ENCODE data around the gene OR5D18. TPM values are rescaled to one million over a fixed set of nuclear protein-coding genes. Genes with fewer than 3 reads are reported as not detected.

The OR5D18 gene
- total RNA-seq, 1 donor from 2014 or later = not detected

GRCh38 chr11:55811067-55811466 lies 8.4 kb upstream of the OR5D18 start, which contains the start of gene OR5L1:
Gene OR5L1 (plus strand): TSS chr11:55811367. CDS start chr11:55811467, 100 bp downstream.
- H3K4me1 ChIP-seq = no peaks in the 10 kb centered on the region

GRCh38 chr11:55826919-55827318 lies 7.5 kb downstream of the OR5D18 start, which contains the start of gene OR5L2:
Gene OR5L2 (plus strand): TSS chr11:55827219. CDS start chr11:55827219, 0 bp downstream.
- Histone ChIP-seq H3K27ac (no peak within 1 kb of the TSS), H3K4me3 (no peak within 1 kb of the TSS), H3K9me3 (no peaks in the 10 kb centered on the region), H3K27me3 (no peaks in the 10 kb centered on the region), H3K4me1 (no peaks in the 10 kb centered on the region), H3K36me3 (no peaks in the 10 kb centered on the region)
- ATAC-seq (no peak), DNase-seq (no peak)
- intact Hi-C loops (cut with DNase I) = no loop called here
- TF ChIP-seq CTCF (IDR thresholded peaks at IDR 0.05) = no peak

More at GRCh38 chr11:55811067-55811466, 8.4 kb upstream of the OR5D18 start, which contains the start of gene OR5L1:
- no peak for TF ChIP-seq CTCF (IDR thresholded peaks at IDR 0.05)
- Histone ChIP-seq H3K9me3 (no peaks in the 10 kb centered on the region), H3K36me3 (no peaks in the 10 kb centered on the region), H3K27me3 (no peaks in the 10 kb centered on the region), H3K27ac (no peak within 1 kb of the TSS), H3K4me3 (no peak within 1 kb of the TSS)
- intact Hi-C loops (cut with DNase I) = no loop called here
- DNase-seq (no peak), ATAC-seq (no peak)

DNA sequence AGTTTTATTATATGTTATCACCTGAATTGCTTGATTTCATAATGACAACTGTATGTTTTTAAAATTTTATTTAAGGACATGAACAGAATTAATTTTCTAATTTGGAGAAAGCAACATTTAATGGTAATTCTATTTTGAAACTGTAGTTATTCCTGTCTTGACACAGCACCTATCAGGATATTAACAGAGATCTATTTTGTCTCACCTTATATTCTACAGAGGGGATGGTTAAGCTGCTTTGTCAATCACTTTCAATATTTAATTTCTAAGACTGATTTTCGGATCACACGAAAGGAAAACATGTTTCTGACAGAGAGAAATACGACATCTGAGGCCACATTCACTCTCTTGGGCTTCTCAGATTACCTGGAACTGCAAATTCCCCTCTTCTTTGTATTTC lies 19.0 kb downstream of the OR5D18 start, which contains the start of gene OR5D16:
Gene OR5D16, plus strand, starts transcription at position 301 of the 400 bp plus-strand sequence. Its CDS starts 0 bp downstream, at position 301.
- intact Hi-C loops (cut with DNase I) = no loop called here
- Histone ChIP-seq H3K4me1 (no peaks in the 10 kb centered on the region), H3K4me3 (no peak within 1 kb of the TSS), H3K27ac (no peak within 1 kb of the TSS), H3K36me3 (no peaks in the 10 kb centered on the region), H3K9me3 (no peaks in the 10 kb centered on the region), H3K27me3 (no peaks in the 10 kb centered on the region)
- ATAC-seq (no peak), DNase-seq (no peak)
- no peak for TF ChIP-seq CTCF (IDR thresholded peaks at IDR 0.05)

DNA sequence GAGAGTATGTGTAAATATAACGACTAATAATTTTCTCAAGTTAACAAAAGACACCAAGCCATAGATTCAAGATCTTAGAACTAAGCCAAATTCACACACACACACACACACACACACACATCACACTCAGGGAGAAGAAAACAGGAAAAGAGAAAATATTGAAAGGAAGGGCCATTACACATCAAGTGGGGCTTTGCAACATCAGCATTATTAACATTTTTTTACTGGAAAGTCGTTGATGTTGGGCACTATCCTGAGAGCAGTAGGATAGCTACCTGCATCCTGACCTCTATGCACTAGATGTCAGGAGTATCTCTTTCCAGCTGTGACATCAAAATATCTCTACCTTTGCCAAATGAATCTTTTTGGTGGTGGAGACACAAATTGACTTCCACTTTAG lies 28.0 kb downstream of the OR5D18 start:
- no peaks in the 10 kb centered on the region for H3K36me3 ChIP-seq
- no peak overlapping the region for H3K4me3 ChIP-seq
- no peak overlapping the region for H3K27ac ChIP-seq
- no peaks in the 10 kb centered on the region for H3K4me1 ChIP-seq
- H3K9me3 ChIP-seq = no peaks in the 10 kb centered on the region
- no peak for TF ChIP-seq CTCF (IDR thresholded peaks at IDR 0.05)
- DNase-seq (no peak), ATAC-seq (no peak)
- intact Hi-C loops (cut with DNase I) = no loop called here
- no peaks in the 10 kb centered on the region for H3K27me3 ChIP-seq

DNA sequence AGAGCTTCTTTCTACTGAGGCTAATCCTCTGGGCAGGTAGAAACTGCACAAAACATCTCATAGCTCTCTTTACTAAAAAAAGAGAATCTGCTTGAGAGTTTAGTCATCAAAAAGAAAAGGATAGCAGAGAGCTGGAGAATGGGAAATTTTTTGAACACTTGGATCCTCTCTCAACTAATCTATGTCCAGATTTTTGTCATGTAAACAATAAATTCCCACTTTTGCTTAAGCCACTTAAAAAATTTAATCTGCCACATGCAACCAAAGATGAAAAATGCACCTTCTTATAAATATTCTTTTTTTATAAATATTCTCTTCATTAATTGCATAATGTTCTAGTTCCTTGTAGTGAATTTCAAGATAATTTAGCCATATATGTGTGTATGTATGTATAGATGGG lies 29.6 kb downstream of the OR5D18 start:
- ATAC-seq (no peak), DNase-seq (no peak)
- TF ChIP-seq CTCF (IDR thresholded peaks at IDR 0.05) = no peak
- Histone ChIP-seq H3K36me3 (no peaks in the 10 kb centered on the region), H3K27me3 (no peaks in the 10 kb centered on the region), H3K9me3 (no peaks in the 10 kb centered on the region), H3K4me3 (no peak overlapping the region), H3K4me1 (no peaks in the 10 kb centered on the region), H3K27ac (no peak overlapping the region)
- intact Hi-C loops (cut with DNase I) = no loop called here

DNA sequence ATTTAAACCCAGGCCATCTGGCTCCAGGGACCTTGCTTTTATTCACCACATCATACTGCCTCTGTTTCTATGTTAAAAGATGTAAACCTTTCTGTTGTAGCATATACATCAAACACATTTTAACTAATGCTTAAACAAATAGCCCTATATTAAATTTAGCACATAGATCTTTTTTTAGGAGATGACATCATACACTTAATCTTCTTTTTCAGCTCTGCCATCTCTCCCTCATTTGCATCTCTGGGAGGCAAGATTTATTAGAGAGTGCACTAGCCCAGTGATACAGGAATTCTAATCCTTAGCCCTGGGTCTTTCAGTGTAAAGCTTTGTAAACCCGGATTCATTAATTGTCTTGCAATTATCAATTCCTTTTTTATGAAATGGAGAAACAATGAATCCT lies 32.7 kb downstream of the OR5D18 start:
- no peaks in the 10 kb centered on the region for H3K4me1 ChIP-seq

More for the DNA sequence above, 32.7 kb downstream of the OR5D18 start:
- no peak for TF ChIP-seq CTCF (IDR thresholded peaks at IDR 0.05)
- Histone ChIP-seq H3K9me3 (no peaks in the 10 kb centered on the region), H3K4me3 (no peak overlapping the region), H3K27ac (no peak overlapping the region), H3K36me3 (no peaks in the 10 kb centered on the region), H3K27me3 (no peaks in the 10 kb centered on the region)
- ATAC-seq (no peak), DNase-seq (no peak)
- intact Hi-C loops (cut with DNase I) = no loop called here
